Progenitor cell of endocrine pancreas (in vitro differentiated cells): ENCODE measurements around the gene MTX3. TPM values are rescaled to one million over a fixed set of nuclear protein-coding genes. Genes with fewer than 3 reads are reported as not detected.

Experiments used
- DNase-seq: peaks from one replicate; pipeline ENCODE4 v3.0.0; 2021; ENCODE audit warnings: low spot score; ENCODE audit not compliant: unreplicated experiment
- H3K27ac Mint-ChIP-seq: 2 replicates; pipeline ENCODE4 v1.8.0; 2021; ENCODE audit warnings: mild to moderate bottlenecking, moderate library complexity, mixed read lengths
- H3K27me3 Mint-ChIP-seq: 2 replicates; pipeline ENCODE4 v1.8.0; 2021; ENCODE audit warnings: mixed read lengths
- H3K36me3 Mint-ChIP-seq: 2 replicates; pipeline ENCODE4 v1.8.0; 2022; ENCODE audit warnings: mixed read lengths; ENCODE audit not compliant: insufficient read depth
- H3K4me1 Mint-ChIP-seq: 2 replicates; pipeline ENCODE4 v1.8.0; 2021; ENCODE audit warnings: low read depth, mixed read lengths
- H3K4me3 Mint-ChIP-seq: 2 replicates; pipeline ENCODE4 v1.8.0; 2021; ENCODE audit warnings: low read depth, mild to moderate bottlenecking, moderate library complexity, mixed read lengths
- H3K9me3 Mint-ChIP-seq: 2 replicates; pipeline ENCODE4 v1.8.0; 2021; ENCODE audit warnings: low read depth, mixed read lengths
- CTCF ChIP-seq: fragments of 200-600 bp; sonication (generic); IDR thresholded peaks from one replicate; pipeline ENCODE4 v1.5.0; 2021; ENCODE audit warnings: antibody characterized with exemption, mild to moderate bottlenecking; ENCODE audit not compliant: unreplicated experiment
- total RNA-seq: library from RNA; stranded (reverse); gene quantifications from 2 replicates; pipeline ENCODE4 v1.2.1, GENCODE V29; 2021

MTX3 gene
- total RNA-seq, 1 donor from 2014 or later, result 24.7 TPM

GRCh38 chr5:79955941-79956670 lies 35.0 kb downstream of the MTX3 start:
- Mint-ChIP-seq H3K27me3 (no peaks in the 10 kb centered on the region), H3K9me3 (no peaks in the 10 kb centered on the region), H3K4me1 (no peaks in the 10 kb centered on the region), H3K36me3 (no peaks in the 10 kb centered on the region), H3K4me3 (no peak overlapping the region), H3K27ac (no peak overlapping the region)
- no peak for TF ChIP-seq CTCF
- no peak for DNase-seq

GRCh38 chr5:79955356-79955895 lies 35.6 kb downstream of the MTX3 start:
- no peak for DNase-seq
- H3K4me3 Mint-ChIP-seq, result no peak overlapping the region
- no peaks in the 10 kb centered on the region for H3K4me1 Mint-ChIP-seq
- no peak overlapping the region for H3K27ac Mint-ChIP-seq
- H3K9me3 Mint-ChIP-seq, result no peaks in the 10 kb centered on the region
- no peak for TF ChIP-seq CTCF
- H3K36me3 Mint-ChIP-seq, result no peaks in the 10 kb centered on the region
- H3K27me3 Mint-ChIP-seq, result no peaks in the 10 kb centered on the region

GRCh38 chr5:79954620-79955019 lies 36.4 kb downstream of the MTX3 start:
- Mint-ChIP-seq H3K4me1 (no peaks in the 10 kb centered on the region), H3K4me3 (no peak overlapping the region), H3K27ac (no peak overlapping the region), H3K27me3 (no peaks in the 10 kb centered on the region), H3K9me3 (no peaks in the 10 kb centered on the region), H3K36me3 (no peaks in the 10 kb centered on the region)
- no peak for DNase-seq
- no peak for TF ChIP-seq CTCF

- TF ChIP-seq CTCF, result no peak
- Mint-ChIP-seq H3K9me3 (no peaks in the 10 kb centered on the region), H3K4me3 (no peak overlapping the region), H3K36me3 (no peaks in the 10 kb centered on the region), H3K4me1 (no peaks in the 10 kb centered on the region), H3K27me3 (no peaks in the 10 kb centered on the region), H3K27ac (no peak overlapping the region)
- no peak for DNase-seq
These were observed 43.5 kb downstream of the MTX3 start for GRCh38 chr5:79947567-79947966.

GRCh38 chr5:79938468-79938867 lies 52.6 kb downstream of the MTX3 start:
- no peak overlapping the region for H3K27ac Mint-ChIP-seq
- no peak for DNase-seq
- H3K36me3 Mint-ChIP-seq, result no peaks in the 10 kb centered on the region
- no peaks in the 10 kb centered on the region for H3K9me3 Mint-ChIP-seq
- no peak overlapping the region for H3K4me3 Mint-ChIP-seq
- H3K4me1 Mint-ChIP-seq, result no peaks in the 10 kb centered on the region
- TF ChIP-seq CTCF, result no peak
- H3K27me3 Mint-ChIP-seq, result no peaks in the 10 kb centered on the region
